Transverse colon (tissue), 4 donors: Measurements from ENCODE around the gene HSF5. TPM values are rescaled to one million over a fixed set of nuclear protein-coding genes. Genes with fewer than 3 reads are reported as not detected.

Experiments used
- DNase-seq: peaks from one replicate; pipeline ENCODE4 v3.0.0-alpha.2; 2019
- H3K27ac ChIP-seq, 4 donors: fragments of 200-600 bp; sonication (generic); 2 replicates each; pipeline ENCODE4 v1.5.1; 2016 to 2018; ENCODE audit warnings: inconsistent platforms in 4 of 4
- H3K27me3 ChIP-seq: fragments of 200-600 bp; sonication (generic); 2 replicates; pipeline ENCODE4 v1.5.1; 2017; ENCODE audit warnings: inconsistent platforms
- H3K36me3 ChIP-seq, 4 donors: fragments of 200-600 bp; sonication (generic); 2 replicates each; pipeline ENCODE4 v1.5.1; 2017 to 2019; ENCODE audit warnings: inconsistent platforms in 4 of 4
- H3K4me1 ChIP-seq, 4 donors: fragments of 200-600 bp; sonication (generic); 2 replicates each; pipeline ENCODE4 v1.5.1; 2017 to 2020; ENCODE audit warnings: inconsistent platforms in 4 of 4
- H3K4me3 ChIP-seq, 4 donors: fragments of 200-600 bp; sonication (generic); 1 replicate in 1 of 4; 2 replicates in 3 of 4; pipeline versions ENCODE4 v1.5.1 to v1.6.1; 2017 to 2019; ENCODE audit warnings: inconsistent platforms in 4 of 4
- H3K9me3 ChIP-seq, 2 donors: fragments of 200-600 bp; sonication (generic); 2 replicates each; pipeline ENCODE4 v1.5.1; 2017 to 2019; ENCODE audit warnings: inconsistent platforms in 2 of 2
- EP300 ChIP-seq: sonication (generic); formaldehyde crosslinking; IDR thresholded peaks from one replicate; pipeline ENCODE4 v1.6.1; 2017; ENCODE audit warnings: antibody characterized with exemption, low read depth
- POLR2A ChIP-seq: fragments of 450-650 bp; IDR thresholded peaks from one replicate; pipeline ENCODE4 v1.6.1; 2016; ENCODE audit warnings: antibody characterized with exemption, mild to moderate bottlenecking, moderate library complexity
- POLR2AphosphoS5 ChIP-seq, 3 donors: sonication (generic); formaldehyde crosslinking; IDR thresholded peaks; one replicate each; pipeline ENCODE4 v1.6.1; 2016; ENCODE audit warnings: antibody characterized with exemption in 3 of 3
- WGBS, 2 donors: methylation state at CpG; one replicate each; pipeline ENCODE4 v1.1.5; 2018; ENCODE audit warnings: low coverage in 1 of 2; 5-methylcytosine and 5-hydroxymethylcytosine counted together
- in situ Hi-C, 4 donors: fragments of 200-750 bp; cut with MboI; loops; one replicate each; pipeline versions ENCODE4 v1.15.0 to v1.15.1; 2017; ENCODE audit warnings: low sequenced_read_pairs in 3 of 4, low pct_ligation_motif_present in 1 of 4, low pct_unique_long_range_greater_than_20kb in 1 of 4
- intact Hi-C: fragments of 100-400 bp; cut with DNase I; formaldehyde crosslinking; loops from one replicate; pipeline ENCODE4 v1.15.1; 2023; ENCODE audit warnings: low total_unique reads
- total RNA-seq, 4 donors: library from RNA; depleted of rRNA; stranded (reverse); fragments of >200 nt; gene quantifications; one replicate each; pipeline ENCODE4 v1.1.0, GENCODE V29; 2016
- TF ChIP-seq, protein P1 (sequence below), 5 experiments: fragments of 200-600 bp in 3 of 5; fragments of 450-650 bp in 2 of 5; sonication (generic) in 3 of 5; IDR thresholded peaks; 1 replicate in 2 of 5; 2 replicates in 3 of 5; pipeline ENCODE4 v1.5.1; 2016 to 2017; ENCODE audit warnings: antibody characterized with exemption in 5 of 5, inconsistent platforms in 3 of 5, mild to moderate bottlenecking in 2 of 5, moderate library complexity in 1 of 5

The HSF5 gene
- total RNA-seq, 4 donors from 2014 or later, result 0.16 TPM; not detected in 3

DNA sequence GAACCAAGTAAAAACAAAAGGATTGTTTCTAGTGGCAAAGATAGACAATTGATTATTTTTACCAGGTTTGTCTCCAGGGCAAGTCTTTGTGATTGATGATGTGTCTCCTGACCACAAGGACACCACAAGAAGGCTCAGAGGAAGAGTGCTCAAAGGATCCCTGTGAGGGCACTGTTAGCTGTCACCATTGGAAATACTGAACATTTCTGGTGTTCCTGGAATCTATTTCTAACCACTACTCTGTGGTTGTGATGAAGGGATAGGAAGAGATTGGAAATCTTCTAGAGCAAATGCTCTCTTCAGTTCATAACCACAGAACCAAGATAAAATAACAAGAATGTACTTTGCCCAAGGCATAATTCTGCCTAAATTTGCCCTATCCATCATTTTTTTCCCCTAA, 86.2 kb downstream of the HSF5 start:
- Histone ChIP-seq H3K4me1 (peaks cover 0 to 59% (median 34%) of the 10 kb centered on the region in 4 donors), H3K27ac (peak overlapping the region; percentile 55 to 73 (median 62)), H3K4me3 (no peak overlapping the region), H3K27me3 (no peaks in the 10 kb centered on the region), H3K36me3 (no peaks in the 10 kb centered on the region), H3K9me3 (no peaks in the 10 kb centered on the region)
- in situ Hi-C loops, result no loop called here
- DNase-seq, result no peak
- TF ChIP-seq, protein P1, sequence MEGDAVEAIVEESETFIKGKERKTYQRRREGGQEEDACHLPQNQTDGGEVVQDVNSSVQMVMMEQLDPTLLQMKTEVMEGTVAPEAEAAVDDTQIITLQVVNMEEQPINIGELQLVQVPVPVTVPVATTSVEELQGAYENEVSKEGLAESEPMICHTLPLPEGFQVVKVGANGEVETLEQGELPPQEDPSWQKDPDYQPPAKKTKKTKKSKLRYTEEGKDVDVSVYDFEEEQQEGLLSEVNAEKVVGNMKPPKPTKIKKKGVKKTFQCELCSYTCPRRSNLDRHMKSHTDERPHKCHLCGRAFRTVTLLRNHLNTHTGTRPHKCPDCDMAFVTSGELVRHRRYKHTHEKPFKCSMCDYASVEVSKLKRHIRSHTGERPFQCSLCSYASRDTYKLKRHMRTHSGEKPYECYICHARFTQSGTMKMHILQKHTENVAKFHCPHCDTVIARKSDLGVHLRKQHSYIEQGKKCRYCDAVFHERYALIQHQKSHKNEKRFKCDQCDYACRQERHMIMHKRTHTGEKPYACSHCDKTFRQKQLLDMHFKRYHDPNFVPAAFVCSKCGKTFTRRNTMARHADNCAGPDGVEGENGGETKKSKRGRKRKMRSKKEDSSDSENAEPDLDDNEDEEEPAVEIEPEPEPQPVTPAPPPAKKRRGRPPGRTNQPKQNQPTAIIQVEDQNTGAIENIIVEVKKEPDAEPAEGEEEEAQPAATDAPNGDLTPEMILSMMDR (IDR thresholded peaks at IDR 0.05), result no peak
- TF ChIP-seq POLR2A, result no peak
- no peak for TF ChIP-seq POLR2AphosphoS5 (IDR thresholded peaks at IDR 0.05)
- TF ChIP-seq EP300, result no peak
- intact Hi-C loops, result no loop called here

DNA sequence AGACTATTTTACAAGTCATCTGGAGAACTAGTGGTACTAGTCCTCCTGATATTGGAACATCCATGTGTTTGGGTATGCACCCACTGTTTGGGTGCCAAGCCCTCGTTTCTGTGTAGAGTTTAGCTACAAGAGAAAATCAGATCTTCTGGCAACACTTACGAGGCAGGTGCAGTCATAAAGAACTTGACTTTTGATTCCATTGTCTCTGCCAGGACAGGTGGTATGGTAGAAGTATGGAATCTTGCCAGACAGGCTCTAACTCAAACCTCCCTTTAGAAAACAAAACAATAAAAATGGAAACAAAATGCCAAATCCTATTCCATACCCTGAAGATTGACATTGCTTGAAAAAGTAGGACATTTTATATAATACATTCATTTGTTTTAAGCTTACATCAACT, 86.9 kb downstream of the HSF5 start:
- peak in 2 of 3 donors; percentile 41 to 54 for TF ChIP-seq POLR2AphosphoS5 (IDR thresholded peaks at IDR 0.05)
- TF ChIP-seq EP300, result no peak
- Histone ChIP-seq H3K36me3 (no peaks in the 10 kb centered on the region), H3K27ac (peak overlapping the region; percentile 55 to 73 (median 62)), H3K4me3 (no peak overlapping the region), H3K4me1 (peaks cover 0 to 60% (median 37%) of the 10 kb centered on the region in 4 donors), H3K27me3 (no peaks in the 10 kb centered on the region), H3K9me3 (no peaks in the 10 kb centered on the region)
- intact Hi-C loops (no loop called here), in situ Hi-C loops (no loop called here)
- no peak for DNase-seq
- WGBS, 2 donors, result 42% methylated on average over 2 of the region's 2 CpGs; no CpG with 5 or more reads in 1 of the 2 donors

DNA sequence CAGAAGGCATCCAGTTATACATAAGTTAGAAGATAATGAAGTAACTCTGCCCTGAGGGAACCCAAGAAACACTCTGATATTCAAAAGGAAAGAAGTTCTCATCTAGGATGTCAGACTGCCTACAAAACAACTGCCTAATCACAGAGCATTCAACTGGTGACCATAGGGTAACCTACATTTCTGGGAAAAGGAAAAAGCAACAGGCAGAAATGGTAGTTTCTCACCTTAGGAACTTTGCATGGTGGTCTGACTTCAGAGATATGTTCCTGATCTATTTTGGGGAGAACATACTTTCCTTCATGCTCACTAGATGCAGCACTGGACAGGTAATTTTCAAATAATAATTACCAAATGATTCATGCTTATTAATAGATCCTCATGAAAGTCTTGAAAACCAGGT, 87.4 kb downstream of the HSF5 start:
- Histone ChIP-seq H3K27ac (peak overlapping the region; percentile 55 to 73 (median 62)), H3K36me3 (no peaks in the 10 kb centered on the region), H3K4me1 (peaks cover 0 to 61% (median 39%) of the 10 kb centered on the region in 4 donors), H3K4me3 (no peak overlapping the region), H3K27me3 (no peaks in the 10 kb centered on the region), H3K9me3 (no peaks in the 10 kb centered on the region)
- in situ Hi-C loops, result no loop called here
- intact Hi-C loops, result no loop called here
- TF ChIP-seq POLR2AphosphoS5 (IDR thresholded peaks at IDR 0.05) (no peak), POLR2A (no peak), EP300 (no peak)
- TF ChIP-seq, protein P1 (IDR thresholded peaks at IDR 0.05), result no peak
- DNase-seq, result no peak

DNA sequence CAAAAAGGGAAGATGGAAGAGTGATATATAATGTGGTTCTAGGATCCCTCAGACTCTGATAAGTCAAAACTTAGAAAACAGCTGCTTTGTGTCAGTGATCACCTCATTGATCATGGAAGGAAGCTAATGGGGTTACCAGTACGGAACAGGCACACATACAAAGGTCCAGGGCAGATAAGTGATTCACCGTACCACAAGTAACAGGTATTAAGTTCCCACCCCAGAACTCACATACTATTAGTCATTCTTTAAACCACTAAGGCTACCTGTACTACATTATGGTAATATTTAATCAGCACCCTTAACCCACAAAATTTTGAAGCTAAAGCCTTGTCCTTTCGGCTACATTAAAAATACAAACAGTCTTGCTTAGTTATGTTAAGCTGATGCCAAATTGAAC, 88.2 kb downstream of the HSF5 start:
- Histone ChIP-seq H3K4me1 (peaks cover 0 to 70% (median 41%) of the 10 kb centered on the region in 4 donors), H3K4me3 (no peak overlapping the region), H3K27me3 (no peaks in the 10 kb centered on the region), H3K27ac (peak overlapping the region in 2 of 4 donors; percentile 55 to 73), H3K9me3 (no peaks in the 10 kb centered on the region), H3K36me3 (no peaks in the 10 kb centered on the region)
- in situ Hi-C loops (no loop called here), intact Hi-C loops (no loop called here)
- DNase-seq, result no peak
- WGBS, 2 donors, result 66 to 72% methylated on average over 3 of the region's 3 CpGs
- TF ChIP-seq, protein P1 (IDR thresholded peaks at IDR 0.05), result no peak
- TF ChIP-seq EP300, result no peak
- TF ChIP-seq POLR2AphosphoS5 (IDR thresholded peaks at IDR 0.05), result no peak
- no peak for TF ChIP-seq POLR2A
